Astrocyte of the hippocampus (primary cell): Measurements from ENCODE around the gene DGCR6L.
"Not testable (repeated sequence)": the region's sequence is repeated elsewhere in the genome, so short reads cannot be mapped to it uniquely, and the experiment has no call there.

Experiments
- DNase-seq: peaks from one replicate; pipeline ENCODE4 v3.0.0; 2011; ENCODE audit warnings: low read depth, low spot score

The DGCR6L gene

DNA sequence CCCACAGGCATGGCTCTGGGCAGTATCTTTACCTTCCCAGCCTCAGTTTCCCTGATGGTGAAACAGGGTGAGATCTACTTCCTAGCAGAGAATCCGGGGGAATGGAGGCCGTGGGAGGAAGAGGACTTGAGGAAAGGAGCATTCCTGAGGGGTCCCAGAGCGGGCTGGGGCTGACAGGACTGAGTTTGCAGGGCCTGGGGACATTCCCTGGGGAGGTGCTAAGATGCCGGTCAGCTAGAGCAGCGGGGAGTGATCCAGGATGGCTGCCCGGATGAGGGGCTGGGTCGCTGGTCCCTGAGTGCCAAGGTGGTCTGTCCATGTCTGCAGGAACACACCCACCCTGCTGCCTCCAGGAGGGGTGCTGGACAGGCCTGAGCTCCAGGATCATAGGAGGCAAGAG is 43.4 kb downstream of the DGCR6L start:
- DNase-seq, result no peak

GRCh38 chr22:20275836-20276235 is 44.0 kb downstream of the DGCR6L start:
- no peak for DNase-seq

- DNase-seq, result not testable (repeated sequence)
These were observed 44.5 kb downstream of the DGCR6L start for GRCh38 chr22:20275325-20275724.

- not testable (repeated sequence) for DNase-seq
These were observed 45.5 kb downstream of the DGCR6L start for GRCh38 chr22:20274374-20274773.

GRCh38 chr22:20273758-20274181 is 46.1 kb downstream of the DGCR6L start:
- no peak for DNase-seq

GRCh38 chr22:20272700-20273099 is 47.2 kb downstream of the DGCR6L start:
- DNase-seq, result no peak

GRCh38 chr22:20272174-20272573 is 47.7 kb downstream of the DGCR6L start:
- no peak for DNase-seq

DNA sequence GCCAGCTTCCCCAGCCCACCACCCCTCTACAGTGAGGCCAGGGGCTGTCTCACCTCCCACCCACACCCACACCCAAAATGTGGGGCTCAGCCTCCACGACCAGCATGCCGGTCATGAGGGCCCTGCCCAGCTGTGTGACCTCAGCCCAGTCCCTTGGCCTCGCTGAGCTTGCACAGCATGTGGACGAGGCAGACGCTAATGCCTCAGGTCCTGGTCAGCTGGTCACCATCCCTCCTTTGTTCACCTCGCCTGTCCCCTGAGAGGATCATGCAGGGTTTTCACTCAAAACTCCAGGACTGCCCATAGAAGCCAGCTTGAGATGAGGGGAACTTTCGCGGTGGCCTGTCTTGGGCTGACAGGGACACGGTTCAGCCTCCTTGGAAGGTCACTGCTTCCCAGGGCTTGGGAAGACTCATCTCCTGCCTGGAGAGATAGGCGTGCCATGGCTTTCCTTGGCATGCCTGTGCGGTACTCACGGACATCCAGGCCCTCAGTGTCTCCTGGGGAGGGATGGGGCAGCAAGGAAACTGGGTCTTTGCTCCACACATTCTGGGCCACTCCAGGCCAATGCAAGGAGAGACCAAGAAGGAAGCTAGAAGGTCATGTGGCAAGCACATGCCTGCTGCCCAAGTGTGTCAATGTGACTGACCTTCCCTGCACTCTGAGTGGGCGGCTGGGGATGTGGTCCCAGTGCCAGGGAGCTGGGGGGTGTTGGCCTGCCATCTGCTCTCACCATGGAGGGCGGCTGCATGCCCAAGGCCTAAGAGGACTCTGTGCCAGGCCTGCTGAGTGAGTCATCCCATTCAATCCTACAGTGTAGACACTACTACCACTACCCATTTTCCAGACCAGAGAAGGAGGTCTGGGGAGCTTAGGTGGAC is 48.5 kb downstream of the DGCR6L start:
- no peak for DNase-seq

DNA sequence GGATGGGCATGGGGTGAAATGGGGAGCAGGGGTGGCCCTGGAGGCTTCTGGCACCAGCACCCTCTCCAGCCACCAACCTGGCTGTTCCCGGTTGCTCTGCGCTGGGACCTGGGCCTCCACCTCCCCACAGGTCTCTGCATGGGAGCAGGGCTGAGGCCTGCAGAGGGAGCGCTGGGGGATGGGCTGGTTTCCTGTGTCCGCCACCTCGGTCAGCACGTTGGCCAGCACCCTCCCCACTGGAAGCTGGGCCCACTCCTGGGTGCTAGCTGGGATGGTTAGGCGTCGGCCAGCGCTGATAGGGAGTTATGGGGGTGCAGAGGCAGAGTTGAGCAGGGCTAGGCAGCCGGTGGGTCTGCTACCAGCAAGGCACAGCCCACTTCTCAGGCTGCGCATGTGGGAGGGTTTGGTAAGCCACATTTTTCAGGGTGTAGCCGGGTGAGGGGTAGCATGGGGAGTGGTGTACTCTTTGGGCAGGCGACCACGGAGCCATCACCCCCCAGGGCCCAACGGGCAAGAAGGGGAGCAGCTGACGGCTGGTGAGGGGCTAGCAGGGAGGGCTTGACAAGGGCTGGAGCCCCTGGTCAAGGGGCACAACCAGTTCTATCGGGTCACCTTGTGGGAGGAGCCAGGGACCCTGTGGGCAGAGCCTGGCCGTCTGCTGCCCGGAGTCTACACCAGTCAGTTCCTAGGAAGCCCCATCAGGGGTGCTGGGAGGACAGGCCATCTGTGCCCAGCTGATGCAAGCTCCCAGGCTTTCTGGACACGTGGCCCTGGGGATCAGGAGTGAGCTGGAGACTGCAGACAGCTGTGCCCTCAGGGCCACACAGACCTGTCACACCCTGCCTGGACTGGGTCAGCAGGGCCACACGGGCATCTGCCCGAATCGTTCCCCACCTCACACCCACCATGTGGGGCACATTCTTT is 49.4 kb downstream of the DGCR6L start:
- DNase-seq, result not testable (repeated sequence)

DNA sequence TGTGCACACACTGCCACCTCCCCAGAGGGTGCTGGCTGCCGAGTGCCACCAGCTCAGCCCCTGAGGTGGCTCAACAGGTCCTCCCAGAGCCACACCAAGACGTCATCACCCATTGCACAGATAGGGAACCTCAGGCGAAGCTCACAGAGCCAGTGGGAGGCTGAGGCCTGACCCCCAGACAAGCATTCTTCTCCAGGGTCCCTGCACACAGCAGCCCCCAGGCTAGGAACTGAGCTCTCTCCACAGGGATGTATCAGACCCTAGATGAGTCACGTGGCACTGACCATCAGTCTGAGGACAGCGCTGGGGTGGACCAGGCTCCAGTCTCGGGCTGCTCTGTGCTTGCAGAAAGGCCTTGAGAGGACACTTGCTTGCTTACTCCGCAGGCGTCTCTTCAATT is 50.2 kb downstream of the DGCR6L start:
- not testable (repeated sequence) for DNase-seq

DNA sequence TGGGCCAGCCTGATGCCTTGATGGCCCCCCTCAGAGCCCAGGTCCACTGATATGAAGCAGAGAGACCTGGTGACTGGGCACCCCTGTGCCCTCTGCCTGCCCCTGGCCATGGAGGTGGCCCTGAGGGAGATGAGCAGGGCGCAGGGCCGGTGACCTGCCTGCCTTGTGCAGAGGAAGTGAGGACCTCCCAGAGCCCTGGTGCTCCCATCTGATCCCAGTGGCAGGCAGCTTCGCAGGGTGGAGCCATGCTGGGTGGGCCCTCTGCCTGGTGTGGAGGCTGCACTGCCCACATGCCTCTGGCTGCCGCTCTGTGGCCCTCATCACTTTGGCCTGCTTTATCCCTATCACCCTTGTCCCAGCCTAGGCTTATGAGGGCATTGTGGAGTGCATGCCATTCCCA is 50.7 kb downstream of the DGCR6L start:
- DNase-seq, result not testable (repeated sequence)

DNA sequence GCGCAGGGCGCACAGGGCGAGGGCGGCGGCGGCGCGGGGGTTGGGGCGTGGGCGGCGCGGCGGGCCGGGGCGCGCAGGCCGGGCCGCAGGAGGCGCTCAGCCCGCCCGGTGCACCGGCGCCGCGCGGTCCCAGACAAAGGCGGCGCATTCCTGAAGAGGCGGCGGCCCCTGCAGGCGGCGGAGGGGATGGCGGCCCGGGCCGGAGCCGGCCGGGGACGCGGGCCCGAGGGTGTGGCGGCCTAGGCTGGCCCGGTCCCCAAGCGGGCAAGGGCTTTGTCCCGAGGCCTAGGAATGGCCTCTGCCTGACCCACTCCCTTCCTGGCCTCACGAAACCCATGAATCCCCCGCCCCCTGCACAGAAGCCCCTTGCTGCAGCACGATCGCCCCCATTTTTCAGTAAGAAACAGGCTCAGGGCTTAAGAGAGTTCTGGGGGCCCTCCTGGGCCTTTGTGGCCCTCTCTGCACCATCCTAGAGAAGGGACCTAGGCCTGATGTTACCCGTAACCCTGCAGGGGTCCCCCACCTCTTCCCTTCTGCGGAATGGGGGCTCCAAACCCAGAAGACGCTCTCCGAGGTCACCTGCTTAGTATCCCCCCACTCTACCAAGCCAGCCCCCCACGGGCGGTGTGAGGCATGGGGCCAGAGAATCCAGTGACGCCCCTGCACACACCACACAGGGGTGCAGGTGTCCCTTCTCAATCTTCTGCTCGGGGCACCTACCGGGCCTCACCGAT is 51.4 kb downstream of the DGCR6L start, which contains the start of gene RTN4R:
TSS of gene RTN4R (minus strand) at position 40 of the 734 bp plus-strand sequence. CDS start 226 bp downstream, outside the sequence.
- peak; percentile 80 for DNase-seq

- no peak for DNase-seq
These were observed 52.2 kb downstream of the DGCR6L start for GRCh38 chr22:20267441-20268278.

GRCh38 chr22:20266667-20267440 is 53.0 kb downstream of the DGCR6L start:
- not testable (repeated sequence) for DNase-seq

- DNase-seq, result not testable (repeated sequence)
These were observed 53.8 kb downstream of the DGCR6L start for GRCh38 chr22:20265772-20266666.

- DNase-seq, result no peak
These were observed 55.0 kb downstream of the DGCR6L start for GRCh38 chr22:20264614-20265452.
